ENCODE results near the gene DDX5.

DDX5 gene

GRCh38 chr17:64506201-64506575 is at the start of gene DDX5:
Gene DDX5, minus strand, starts transcription at chr17:64506289. Its CDS starts 170 bp downstream, at chr17:64506119.
- DNase-seq = peak; percentile 98 to 99

- DNase-seq = no peak
Observed at GRCh38 chr17:64555281-64555680, 49.2 kb upstream of the DDX5 start.

GRCh38 chr17:64554028-64554637 is 48.0 kb upstream of the DDX5 start:
- DNase-seq = no peak

- DNase-seq = no peak
Observed at GRCh38 chr17:64551461-64551860, 45.4 kb upstream of the DDX5 start.

- no peak for DNase-seq
Observed at GRCh38 chr17:64547319-64547718, 41.2 kb upstream of the DDX5 start.

GRCh38 chr17:64546716-64547115 is 40.6 kb upstream of the DDX5 start:
- DNase-seq = no peak

- DNase-seq = no peak
Observed at GRCh38 chr17:64544742-64545141, 38.7 kb upstream of the DDX5 start.

- DNase-seq = no peak
Observed at GRCh38 chr17:64540118-64540776, 34.2 kb upstream of the DDX5 start.

- no peak for DNase-seq
Observed at GRCh38 chr17:64538508-64539130, 32.5 kb upstream of the DDX5 start.

- no peak for DNase-seq
Observed at GRCh38 chr17:64537488-64537887, 31.4 kb upstream of the DDX5 start.

GRCh38 chr17:64536913-64537312 is 30.8 kb upstream of the DDX5 start:
- no peak for DNase-seq

- no peak for DNase-seq
Observed at GRCh38 chr17:64535357-64535756, 29.3 kb upstream of the DDX5 start.

- no peak for DNase-seq
Observed at GRCh38 chr17:64534187-64534586, 28.1 kb upstream of the DDX5 start.

- DNase-seq = no peak
Observed at GRCh38 chr17:64533784-64534183, 27.7 kb upstream of the DDX5 start.

GRCh38 chr17:64532409-64532808 is 26.3 kb upstream of the DDX5 start:
- DNase-seq = no peak

GRCh38 chr17:64531955-64532371 is 25.9 kb upstream of the DDX5 start:
- no peak for DNase-seq

GRCh38 chr17:64529221-64529620 is 23.1 kb upstream of the DDX5 start:
- no peak for DNase-seq

GRCh38 chr17:64527914-64528313 is 21.8 kb upstream of the DDX5 start:
- no peak for DNase-seq

GRCh38 chr17:64520359-64520758 is 14.3 kb upstream of the DDX5 start:
- no peak for DNase-seq

GRCh38 chr17:64519601-64520000 is 13.5 kb upstream of the DDX5 start:
- DNase-seq = no peak

- DNase-seq = no peak
Observed at GRCh38 chr17:64515829-64516228, 9.7 kb upstream of the DDX5 start.

- DNase-seq = no peak
Observed at GRCh38 chr17:64515419-64515818, 9.3 kb upstream of the DDX5 start.

GRCh38 chr17:64509179-64509578 is 3.1 kb upstream of the DDX5 start:
- no peak for DNase-seq

- no peak for DNase-seq
Observed at GRCh38 chr17:64508683-64509082, 2.6 kb upstream of the DDX5 start.

- peak; percentile 26 to 48 for DNase-seq
Observed at GRCh38 chr17:64507413-64507782, 1.3 kb upstream of the DDX5 start.

All from activated CD4-positive, alpha-beta T cell treated with anti-CD3 and anti-CD28 coated beads for 4 hours (primary cell).